Fibroblast of lung (primary cell): ENCODE data around the gene NUBPL.

Experiments
- EZH2 ChIP-seq: IDR thresholded peaks from 2 replicates; pipeline ENCODE4 v1.5.1; 2012; ENCODE audit warnings: low read length, control low read depth, mild to moderate bottlenecking; ENCODE audit errors: missing control alignments
- TF ChIP-seq, protein P1 (sequence below), 2 donors: IDR thresholded peaks in 1 of 2; conservative IDR thresholded peaks in 1 of 2; 1 replicate in 1 of 2; 2 replicates in 1 of 2; pipeline ENCODE4 v1.5.1; 2011 to 2012; ENCODE audit warnings: low read length in 2 of 2, control low read depth in 1 of 2, inconsistent platforms in 1 of 2, low read depth in 1 of 2, mild to moderate bottlenecking in 1 of 2

DNA sequence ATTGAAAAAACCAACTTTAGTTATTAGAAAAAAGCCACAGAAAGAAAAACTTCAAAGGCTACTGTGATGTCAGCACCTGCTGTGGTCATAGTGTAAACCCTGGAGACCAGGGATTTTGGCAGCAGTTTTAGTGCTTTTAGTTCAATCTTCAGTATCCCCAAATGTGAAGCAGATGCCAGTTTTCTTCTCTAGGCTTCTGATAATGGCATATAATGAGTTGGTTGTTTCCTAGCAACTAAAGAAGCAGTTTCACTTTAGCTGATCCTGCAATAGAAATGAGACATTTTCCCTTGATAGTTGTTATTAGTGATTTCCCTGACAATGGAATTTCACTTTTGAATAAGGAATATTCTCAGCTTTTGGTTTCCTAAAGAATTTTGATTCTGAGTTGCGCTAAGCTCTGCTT is 131.2 kb downstream of the NUBPL start:
- TF ChIP-seq, protein P1, sequence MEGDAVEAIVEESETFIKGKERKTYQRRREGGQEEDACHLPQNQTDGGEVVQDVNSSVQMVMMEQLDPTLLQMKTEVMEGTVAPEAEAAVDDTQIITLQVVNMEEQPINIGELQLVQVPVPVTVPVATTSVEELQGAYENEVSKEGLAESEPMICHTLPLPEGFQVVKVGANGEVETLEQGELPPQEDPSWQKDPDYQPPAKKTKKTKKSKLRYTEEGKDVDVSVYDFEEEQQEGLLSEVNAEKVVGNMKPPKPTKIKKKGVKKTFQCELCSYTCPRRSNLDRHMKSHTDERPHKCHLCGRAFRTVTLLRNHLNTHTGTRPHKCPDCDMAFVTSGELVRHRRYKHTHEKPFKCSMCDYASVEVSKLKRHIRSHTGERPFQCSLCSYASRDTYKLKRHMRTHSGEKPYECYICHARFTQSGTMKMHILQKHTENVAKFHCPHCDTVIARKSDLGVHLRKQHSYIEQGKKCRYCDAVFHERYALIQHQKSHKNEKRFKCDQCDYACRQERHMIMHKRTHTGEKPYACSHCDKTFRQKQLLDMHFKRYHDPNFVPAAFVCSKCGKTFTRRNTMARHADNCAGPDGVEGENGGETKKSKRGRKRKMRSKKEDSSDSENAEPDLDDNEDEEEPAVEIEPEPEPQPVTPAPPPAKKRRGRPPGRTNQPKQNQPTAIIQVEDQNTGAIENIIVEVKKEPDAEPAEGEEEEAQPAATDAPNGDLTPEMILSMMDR (conservative IDR thresholded peaks at IDR 0.05 in 1 of 2, IDR thresholded peaks at IDR 0.05 in 1 of 2; ENCODE audit: low read depth in 1 of 2, low read length in 2 of 2): no peak
- no peak for TF ChIP-seq EZH2
